H1 (cell line): ENCODE data around the gene KIF26B. TPM values are rescaled to one million over a fixed set of nuclear protein-coding genes. Genes with fewer than 3 reads are reported as not detected.

Experiments used
- MAX ChIP-seq: IDR thresholded peaks from 2 replicates; pipeline ENCODE4 v1.6.1; 2012; ENCODE audit warnings: inconsistent platforms
- TAF1 ChIP-seq: IDR thresholded peaks from 2 replicates; pipeline ENCODE4 v1.6.1; 2011; ENCODE audit warnings: mild to moderate bottlenecking, low read depth, low read length
- polyA plus RNA-seq, 7 experiments: library from polyadenylated mRNA; depleted of rRNA in 3 of 7; stranded (reverse) in 5 of 7; unstranded in 2 of 7; fragments of >200 nt in 5 of 7; fragments of 200-250 nt in 2 of 7; gene quantifications; 1 replicate in 5 of 7; 2 replicates in 1 of 7; 4 replicates in 1 of 7; pipeline versions ENCODE4 v1.2.1 to v1.2.3, GENCODE V29; 2011 to 2013; ENCODE audit warnings: missing spikeins in 2 of 7, mixed read lengths in 2 of 7
- total RNA-seq: library from RNA; stranded (reverse); fragmentation: NEBNext Ultra II Directional; extraction: Animal tissue kit (Norgen Biotek cat#: 25700); gene quantifications from 2 replicates; pipeline ENCODE4 v1.2.1, GENCODE V29; 2021

Gene KIF26B
- total and polyA plus RNA-seq, 2 of the 8 experiments (the other 6 are each of a cell fraction or from before 2014, with no cell fraction given) = 0.06 to 0.28 TPM

GRCh38 chr1:245306628-245307410 lies 152.0 kb downstream of the KIF26B start (continued):
- TF ChIP-seq MAX (no peak), TAF1 (no peak)
- TF ChIP-seq, all 59 proteins: peak for 0
